GM21717 (cell line): ENCODE data around the gene CFAP161.

ENCODE experiments used
- ATAC-seq: cut with Tn5 transposase; IDR thresholded peaks from one replicate; pipeline ENCODE4 v1.9.1; 2021; ENCODE audit warnings: mild to moderate bottlenecking, moderate library complexity; ENCODE audit not compliant: unreplicated experiment

Gene CFAP161

DNA sequence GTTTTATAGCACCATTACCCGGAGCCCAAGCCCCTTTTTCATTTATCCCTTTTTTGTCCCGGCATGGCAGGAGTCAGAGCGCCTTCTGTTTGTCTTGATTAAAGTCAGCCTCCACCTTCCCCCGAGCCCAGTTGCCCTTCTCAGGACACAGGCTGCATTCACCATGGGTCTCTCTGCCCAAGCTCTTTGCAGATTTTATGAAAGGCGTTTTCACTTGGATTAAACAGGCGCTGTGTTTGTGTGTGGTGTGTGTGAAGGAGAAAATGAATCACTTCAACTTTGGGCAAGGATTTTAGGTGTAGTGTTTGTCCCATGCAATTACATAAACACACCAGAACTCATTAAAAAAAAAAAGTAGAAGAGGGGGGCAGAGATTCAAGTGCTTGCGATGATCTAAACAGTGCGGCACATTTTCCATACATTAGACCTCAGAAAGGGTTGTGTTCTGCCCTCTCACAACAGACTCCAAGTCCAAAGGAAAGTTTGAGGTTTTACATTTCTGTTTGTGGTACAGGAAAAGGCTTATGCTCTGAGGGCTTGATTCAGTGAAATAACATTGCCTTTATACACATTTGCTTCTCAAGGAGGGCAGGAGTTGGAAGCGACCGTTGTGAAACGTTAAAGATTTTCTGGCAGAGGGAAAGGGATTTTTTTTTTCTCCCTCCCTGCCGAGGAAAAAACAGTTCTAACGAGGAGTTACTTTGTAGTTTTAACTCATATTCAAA is 48.1 kb downstream of the CFAP161 start:
- no peak for ATAC-seq

DNA sequence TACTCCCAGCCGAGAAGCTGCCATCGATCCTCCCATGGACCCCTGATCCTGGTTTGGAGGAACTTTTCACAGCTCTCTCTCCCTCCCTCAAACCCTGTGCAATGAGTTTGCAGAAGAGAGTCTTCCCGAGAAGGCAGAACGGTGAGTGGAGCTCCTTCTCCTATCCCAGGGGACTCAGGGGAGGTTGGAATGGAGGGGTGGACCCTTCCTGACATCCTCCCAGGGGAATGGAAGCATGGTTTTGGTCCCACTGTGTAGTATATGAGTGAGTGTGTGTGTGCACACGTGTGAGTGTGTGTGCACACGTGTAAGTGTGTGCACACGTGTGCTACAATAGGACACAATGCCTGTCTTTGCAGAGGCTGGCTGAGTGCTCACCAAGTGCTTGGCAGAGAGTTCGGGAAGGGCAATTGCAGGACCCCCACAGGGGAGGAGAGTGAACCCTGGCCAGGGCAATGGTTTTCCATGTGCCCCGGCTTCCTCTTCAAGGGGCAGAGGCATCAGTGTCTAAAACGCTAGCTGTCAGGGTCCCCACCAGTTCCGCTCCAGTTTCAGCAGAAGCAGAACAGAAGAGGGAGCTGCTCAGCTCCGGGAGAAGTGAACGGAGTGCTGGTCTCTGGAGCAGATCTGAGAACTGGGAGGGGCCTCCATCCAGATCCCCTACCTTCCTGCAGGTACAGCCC is 48.8 kb downstream of the CFAP161 start:
- ATAC-seq: no peak

DNA sequence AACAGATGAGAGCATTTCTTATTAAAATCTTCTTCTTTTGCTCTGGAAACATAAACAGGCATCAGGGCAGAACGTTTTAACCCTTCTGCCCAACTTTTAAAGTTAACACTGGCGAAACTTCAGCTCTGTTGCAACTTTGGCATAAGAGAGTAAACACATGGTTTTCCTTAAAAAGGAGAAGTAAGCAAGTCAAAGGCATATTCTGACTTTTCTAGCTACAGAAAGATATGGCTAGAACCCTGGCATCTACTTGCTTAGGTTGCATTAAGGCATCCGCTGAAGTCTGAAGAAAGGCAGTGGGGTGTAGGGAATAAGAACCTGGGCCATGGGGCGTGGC is 49.3 kb downstream of the CFAP161 start:
- no peak for ATAC-seq

- no peak for ATAC-seq
These were observed 50.1 kb downstream of the CFAP161 start for GRCh38 chr15:81184188-81184587.

GRCh38 chr15:81185631-81186295 is 51.7 kb downstream of the CFAP161 start:
- ATAC-seq: no peak

- ATAC-seq: no peak
These were observed 54.3 kb downstream of the CFAP161 start for GRCh38 chr15:81188354-81188753.

GRCh38 chr15:81189583-81190283 is 55.7 kb downstream of the CFAP161 start:
- ATAC-seq: no peak

- ATAC-seq: no peak
These were observed 56.9 kb downstream of the CFAP161 start for GRCh38 chr15:81190922-81191507.

GRCh38 chr15:81191701-81192100 is 57.6 kb downstream of the CFAP161 start:
- no peak for ATAC-seq

DNA sequence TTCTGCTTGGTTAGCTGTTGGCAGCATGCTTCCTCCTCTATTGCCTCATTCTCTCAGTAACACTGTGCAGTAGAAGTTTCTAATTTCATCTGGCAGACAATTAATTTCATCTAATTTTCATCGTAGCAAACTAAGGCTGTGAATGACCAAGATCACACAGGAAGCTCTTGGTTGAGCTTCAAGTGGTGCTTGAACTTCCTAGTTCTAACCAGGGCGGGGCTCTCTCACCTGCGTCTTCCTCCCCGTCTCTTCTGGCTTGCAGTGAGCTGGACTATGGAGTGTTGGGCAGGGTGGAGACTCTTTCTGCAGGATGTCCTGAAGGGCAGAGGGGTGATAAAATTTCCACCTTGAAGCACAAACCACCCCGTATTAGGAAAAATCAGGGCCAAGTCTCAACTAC is 60.7 kb downstream of the CFAP161 start:
- no peak for ATAC-seq

DNA sequence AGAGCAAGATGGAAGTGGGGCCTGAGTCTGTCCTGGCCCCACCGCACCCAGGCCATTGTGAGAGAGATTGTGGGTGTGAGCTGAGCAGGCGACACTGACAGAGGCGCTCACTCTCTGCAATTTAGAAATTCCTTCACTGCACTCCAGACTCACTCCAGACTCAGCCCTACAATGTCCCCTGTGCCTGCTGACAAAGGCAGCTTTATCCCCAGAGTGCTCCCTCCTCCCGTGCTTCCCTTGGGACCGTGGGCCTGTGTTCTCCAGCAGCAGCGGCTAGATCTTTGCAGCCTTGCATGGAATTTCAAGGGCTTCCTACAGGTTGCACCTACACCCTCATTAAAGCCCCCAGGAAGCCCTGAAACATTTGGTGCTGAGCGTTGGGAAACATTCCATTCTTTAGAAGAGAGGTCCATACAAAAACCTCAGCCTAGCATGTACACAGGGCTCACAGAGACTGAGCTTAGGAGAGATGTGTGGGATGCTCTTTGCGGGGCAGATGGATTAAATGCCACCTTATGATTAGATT is 61.3 kb downstream of the CFAP161 start:
- no peak for ATAC-seq

DNA sequence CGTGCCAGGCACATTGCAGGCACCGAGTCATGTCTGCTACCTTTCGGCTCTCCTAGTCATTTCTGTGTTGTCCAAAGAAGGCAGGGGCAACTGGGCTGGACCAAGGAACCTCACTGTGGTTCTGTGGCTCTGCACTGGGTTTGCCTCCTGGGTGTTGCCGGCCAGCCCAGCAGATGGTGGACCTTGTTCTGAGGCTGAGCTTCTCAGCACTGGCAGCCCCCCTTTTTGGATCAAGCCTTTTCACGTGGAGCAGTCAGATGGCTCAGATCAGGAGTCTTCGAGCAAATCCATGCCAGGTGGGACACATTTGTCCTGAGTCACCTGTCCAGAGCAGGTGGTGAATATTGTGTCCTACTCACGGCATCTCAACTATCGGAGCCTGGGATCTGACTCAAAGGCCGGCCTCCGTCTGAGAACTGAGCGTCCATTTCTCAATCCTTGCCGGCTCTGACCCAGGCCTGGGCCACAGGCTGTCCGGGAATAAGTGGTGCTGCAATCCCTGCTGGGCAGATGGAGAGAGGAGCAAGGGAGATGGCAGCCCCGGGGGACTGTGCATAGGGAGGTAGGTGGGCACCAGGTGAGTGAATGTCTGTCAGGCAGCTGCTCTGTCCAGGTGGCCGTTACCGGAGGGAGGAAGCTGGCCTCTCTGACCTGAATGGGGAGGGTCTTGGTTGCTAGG is 62.6 kb downstream of the CFAP161 start, which contains the start of gene IL16:
IL16 (plus strand) TSS at position 304 of the 679 bp plus-strand sequence. CDS start 28,521 bp downstream, outside the sequence.
- no peak for ATAC-seq

DNA sequence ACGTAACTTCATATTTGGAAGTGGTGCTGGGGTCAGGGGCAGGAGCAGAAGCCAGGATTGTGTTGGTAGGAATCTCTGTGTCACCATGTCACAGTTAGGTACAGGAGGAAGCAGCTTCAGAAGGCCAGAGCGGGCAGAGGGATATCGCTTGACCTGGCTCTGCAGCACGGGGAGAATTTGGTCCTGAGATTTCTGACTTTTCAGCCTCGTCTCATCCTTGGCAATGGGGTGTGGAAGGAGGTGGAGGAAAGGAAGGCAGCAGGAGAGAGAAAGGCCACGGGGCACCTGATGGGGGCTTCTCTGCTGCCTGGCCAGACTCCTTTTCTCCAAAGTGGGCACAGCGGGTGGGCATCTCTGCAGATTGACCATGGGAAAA is 63.2 kb downstream of the CFAP161 start:
- no peak for ATAC-seq

DNA sequence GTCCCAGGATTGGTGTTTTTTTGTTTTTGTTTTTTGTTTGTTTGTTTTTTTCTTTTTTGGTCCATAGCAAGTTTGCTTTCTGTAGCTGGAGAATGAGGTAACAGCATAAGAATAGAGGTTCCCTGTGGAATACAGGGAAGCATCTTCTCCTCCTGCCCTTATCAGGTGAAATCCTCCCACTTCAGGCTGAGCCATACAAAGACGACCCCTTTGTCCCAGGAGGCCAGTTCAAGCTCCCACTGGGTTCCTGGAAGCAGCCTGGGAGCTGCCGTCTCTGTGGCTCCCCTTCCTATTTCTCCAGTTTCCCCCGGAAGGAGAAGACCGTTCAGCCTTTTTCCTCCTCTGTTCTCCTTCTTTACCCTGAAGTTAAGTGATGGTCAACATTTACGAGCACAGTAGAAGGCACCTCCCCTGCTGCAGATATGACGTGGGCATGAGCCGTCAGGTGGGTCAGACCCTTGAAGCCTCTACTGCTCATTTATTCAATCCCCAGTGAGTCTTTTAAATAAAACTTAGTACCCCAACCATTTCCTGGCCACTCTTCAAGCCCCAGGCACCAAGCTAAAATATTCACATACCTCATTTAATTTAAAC is 63.7 kb downstream of the CFAP161 start:
- ATAC-seq: no peak
